ENCODE results near the gene LRFN2.

The LRFN2 gene

DNA sequence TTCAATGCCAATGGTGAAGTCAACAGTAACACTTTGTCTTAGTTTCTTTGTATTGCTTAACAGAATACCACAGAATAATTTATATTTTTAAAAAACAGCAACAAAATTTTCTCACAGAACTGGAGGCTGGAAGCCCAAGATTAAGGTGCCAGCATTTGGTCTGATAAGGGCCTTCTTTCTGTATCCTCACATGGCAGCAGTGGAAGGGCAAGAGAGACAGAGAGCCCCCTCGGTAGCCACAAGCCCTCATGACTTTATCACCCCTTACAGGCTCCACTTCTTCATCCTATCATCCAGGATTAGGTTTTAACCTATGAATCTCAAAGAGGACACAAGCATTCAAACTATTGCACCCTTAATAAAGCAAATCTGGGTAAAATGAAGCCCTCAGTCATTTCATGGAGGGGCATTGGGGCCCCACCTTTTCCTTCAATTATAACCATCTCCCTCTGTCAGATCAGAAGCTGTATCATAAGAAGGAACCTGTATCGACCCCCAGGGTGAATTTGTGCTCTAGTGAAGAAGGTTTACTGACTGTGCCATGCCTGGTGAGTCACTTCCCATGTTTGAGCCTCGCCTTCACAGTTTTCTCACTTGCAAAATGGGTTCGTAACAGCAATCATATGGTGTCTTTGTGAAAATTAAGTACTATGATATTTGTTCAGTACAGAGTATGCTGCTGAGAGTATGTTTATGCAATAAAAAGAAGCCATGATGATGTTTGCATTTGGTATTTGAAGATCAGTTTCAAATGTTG is 178.2 kb downstream of the LRFN2 start:
- H3K36me3 ChIP-seq (ENCODE audit: control insufficient read depth, low read length): no peaks in the 10 kb centered on the region
- H3K79me2 ChIP-seq (ENCODE audit: control insufficient read depth, low read length): no peaks in the 10 kb centered on the region
- no peaks in the 10 kb centered on the region for H3K9me2 ChIP-seq (replicated peaks; ENCODE audit: control insufficient read depth, low read length)
- H4K20me1 ChIP-seq (ENCODE audit: control insufficient read depth, insufficient read depth, low read depth, low read length): no peaks in the 10 kb centered on the region
- TF ChIP-seq, protein P1, sequence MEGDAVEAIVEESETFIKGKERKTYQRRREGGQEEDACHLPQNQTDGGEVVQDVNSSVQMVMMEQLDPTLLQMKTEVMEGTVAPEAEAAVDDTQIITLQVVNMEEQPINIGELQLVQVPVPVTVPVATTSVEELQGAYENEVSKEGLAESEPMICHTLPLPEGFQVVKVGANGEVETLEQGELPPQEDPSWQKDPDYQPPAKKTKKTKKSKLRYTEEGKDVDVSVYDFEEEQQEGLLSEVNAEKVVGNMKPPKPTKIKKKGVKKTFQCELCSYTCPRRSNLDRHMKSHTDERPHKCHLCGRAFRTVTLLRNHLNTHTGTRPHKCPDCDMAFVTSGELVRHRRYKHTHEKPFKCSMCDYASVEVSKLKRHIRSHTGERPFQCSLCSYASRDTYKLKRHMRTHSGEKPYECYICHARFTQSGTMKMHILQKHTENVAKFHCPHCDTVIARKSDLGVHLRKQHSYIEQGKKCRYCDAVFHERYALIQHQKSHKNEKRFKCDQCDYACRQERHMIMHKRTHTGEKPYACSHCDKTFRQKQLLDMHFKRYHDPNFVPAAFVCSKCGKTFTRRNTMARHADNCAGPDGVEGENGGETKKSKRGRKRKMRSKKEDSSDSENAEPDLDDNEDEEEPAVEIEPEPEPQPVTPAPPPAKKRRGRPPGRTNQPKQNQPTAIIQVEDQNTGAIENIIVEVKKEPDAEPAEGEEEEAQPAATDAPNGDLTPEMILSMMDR (IDR thresholded peaks at IDR 0.05; ENCODE audit: low read depth, low read length, poor library complexity, severe bottlenecking): no peak
- TF ChIP-seq EZH2phosphoT487 (IDR thresholded peaks at IDR 0.05; ENCODE audit: borderline replicate concordance, low read length): no peak
- no peak overlapping the region for H3K4me2 ChIP-seq (ENCODE audit: low read length)
- H3K4me3 ChIP-seq (ENCODE audit: low read length): no peak overlapping the region
- H3K27ac ChIP-seq (ENCODE audit: low read depth, low read length): no peak overlapping the region
- H3K27me3 ChIP-seq (ENCODE audit: control insufficient read depth, low read length): no peaks in the 10 kb centered on the region
- H3F3A ChIP-seq (ENCODE audit: control insufficient read depth, insufficient read depth): no peaks in the 10 kb centered on the region
- H3K4me1 ChIP-seq (ENCODE audit: control insufficient read depth, low read length): no peaks in the 10 kb centered on the region
- H3K9me3 ChIP-seq (ENCODE audit: control insufficient read depth, insufficient read depth, low read length): no peaks in the 10 kb centered on the region

DNA sequence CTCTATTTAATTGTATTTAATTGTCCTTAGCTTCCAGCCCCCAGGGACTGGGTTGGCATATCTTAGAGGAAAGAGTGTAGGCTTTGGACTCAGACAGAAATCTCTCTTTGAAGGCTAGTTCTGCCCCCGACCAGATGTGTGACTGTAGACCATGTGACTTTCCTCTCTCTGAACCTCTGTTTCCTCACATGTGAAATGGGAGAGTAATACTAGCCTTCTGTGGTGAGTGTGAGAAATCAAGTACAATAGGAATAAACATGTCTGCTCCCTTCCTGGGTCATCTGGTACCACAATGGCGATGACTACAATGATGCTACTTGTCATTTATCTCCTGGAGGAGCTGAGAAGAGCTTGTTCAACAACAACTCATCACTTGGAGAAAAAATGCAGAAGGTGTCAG is 179.9 kb downstream of the LRFN2 start:
- Histone ChIP-seq H3K27me3 (ENCODE audit: control insufficient read depth, low read length) (no peaks in the 10 kb centered on the region), H3K9me2 (replicated peaks; ENCODE audit: control insufficient read depth, low read length) (no peaks in the 10 kb centered on the region), H3K36me3 (ENCODE audit: control insufficient read depth, low read length) (no peaks in the 10 kb centered on the region), H4K20me1 (ENCODE audit: control insufficient read depth, insufficient read depth, low read depth, low read length) (no peaks in the 10 kb centered on the region), H3K27ac (ENCODE audit: low read depth, low read length) (no peak overlapping the region), H3K4me1 (ENCODE audit: control insufficient read depth, low read length) (no peaks in the 10 kb centered on the region), H3K9me3 (ENCODE audit: control insufficient read depth, insufficient read depth, low read length) (no peaks in the 10 kb centered on the region), H3F3A (ENCODE audit: control insufficient read depth, insufficient read depth) (no peaks in the 10 kb centered on the region), H3K79me2 (ENCODE audit: control insufficient read depth, low read length) (no peaks in the 10 kb centered on the region), H3K4me2 (ENCODE audit: low read length) (no peak overlapping the region), H3K4me3 (ENCODE audit: low read length) (no peak overlapping the region)
- TF ChIP-seq EZH2phosphoT487 (IDR thresholded peaks at IDR 0.05; ENCODE audit: borderline replicate concordance, low read length): no peak
- TF ChIP-seq, protein P1 (IDR thresholded peaks at IDR 0.05; ENCODE audit: low read depth, low read length, poor library complexity, severe bottlenecking): no peak

DNA sequence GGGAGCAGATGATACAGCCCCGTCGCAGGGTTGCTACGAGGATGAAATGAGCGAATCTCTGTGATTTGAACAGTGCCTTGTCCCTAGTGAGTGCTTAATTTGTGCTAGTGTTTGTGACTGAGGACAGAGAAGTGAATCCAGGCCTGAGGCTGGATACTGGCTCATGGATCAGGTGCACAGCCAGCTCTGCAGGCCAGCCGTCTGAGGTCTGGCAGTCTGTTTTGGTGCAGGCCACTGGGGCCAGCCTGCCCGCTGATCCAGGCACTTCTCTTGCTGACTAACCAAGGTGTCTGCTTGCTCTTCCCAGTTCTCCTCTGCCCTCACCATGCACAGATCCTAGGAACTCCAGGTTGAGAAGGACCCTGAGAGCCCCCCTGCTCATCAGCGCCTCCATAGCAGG is 181.0 kb downstream of the LRFN2 start:
- no peaks in the 10 kb centered on the region for H3K9me2 ChIP-seq (replicated peaks; ENCODE audit: control insufficient read depth, low read length)
- no peaks in the 10 kb centered on the region for H4K20me1 ChIP-seq (ENCODE audit: control insufficient read depth, insufficient read depth, low read depth, low read length)
- H3K27ac ChIP-seq (ENCODE audit: low read depth, low read length): no peak overlapping the region
- H3K9me3 ChIP-seq (ENCODE audit: control insufficient read depth, insufficient read depth, low read length): no peaks in the 10 kb centered on the region
- no peak overlapping the region for H3K4me3 ChIP-seq (ENCODE audit: low read length)
- no peak overlapping the region for H3K4me2 ChIP-seq (ENCODE audit: low read length)
- no peaks in the 10 kb centered on the region for H3K79me2 ChIP-seq (ENCODE audit: control insufficient read depth, low read length)
- H3K4me1 ChIP-seq (ENCODE audit: control insufficient read depth, low read length): no peaks in the 10 kb centered on the region
- H3K36me3 ChIP-seq (ENCODE audit: control insufficient read depth, low read length): no peaks in the 10 kb centered on the region
- no peaks in the 10 kb centered on the region for H3F3A ChIP-seq (ENCODE audit: control insufficient read depth, insufficient read depth)
- TF ChIP-seq, protein P1 (IDR thresholded peaks at IDR 0.05; ENCODE audit: low read depth, low read length, poor library complexity, severe bottlenecking): no peak
- no peak for TF ChIP-seq EZH2phosphoT487 (IDR thresholded peaks at IDR 0.05; ENCODE audit: borderline replicate concordance, low read length)
- H3K27me3 ChIP-seq (ENCODE audit: control insufficient read depth, low read length): no peaks in the 10 kb centered on the region
